Stimulated activated CD4-positive, alpha-beta T cell treated with anti-CD3 and anti-CD28 coated beads, Interleukin-1b, Interleukin-23, amount 100 ng/mL, for 1 hour (primary cell): Measurements from ENCODE around the gene BMP15.

Experiments used
- DNase-seq, 2 donors: peaks; one replicate each; pipeline ENCODE4 v3.0.0-alpha.2; 2020; ENCODE audit warnings: low read depth in 2 of 2

The BMP15 gene

GRCh38 chrX:50910685-50911176, at the start of gene BMP15:
Gene BMP15 (plus strand): TSS chrX:50910735. CDS start chrX:50910784, 49 bp downstream.
- DNase-seq = no peak

DNA sequence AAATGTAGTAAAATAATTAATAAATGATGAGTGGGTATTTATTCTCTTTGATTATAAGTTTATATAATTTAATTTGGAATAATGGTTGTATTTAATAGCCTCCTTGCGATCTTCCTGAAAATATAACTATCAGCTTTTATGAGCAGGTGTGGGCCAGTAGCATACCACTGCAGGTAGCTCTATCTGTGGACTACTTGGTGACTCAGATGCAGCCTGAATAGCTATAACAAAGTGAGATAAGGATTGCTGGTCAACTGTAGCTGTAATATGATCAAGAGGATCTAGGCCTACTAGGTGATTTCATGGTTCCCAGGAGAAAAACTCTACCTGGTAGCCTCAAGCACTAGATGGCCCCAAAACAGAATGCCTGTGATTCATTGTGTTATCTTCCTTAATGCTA, 47.1 kb upstream of the BMP15 start:
- no peak for DNase-seq

DNA sequence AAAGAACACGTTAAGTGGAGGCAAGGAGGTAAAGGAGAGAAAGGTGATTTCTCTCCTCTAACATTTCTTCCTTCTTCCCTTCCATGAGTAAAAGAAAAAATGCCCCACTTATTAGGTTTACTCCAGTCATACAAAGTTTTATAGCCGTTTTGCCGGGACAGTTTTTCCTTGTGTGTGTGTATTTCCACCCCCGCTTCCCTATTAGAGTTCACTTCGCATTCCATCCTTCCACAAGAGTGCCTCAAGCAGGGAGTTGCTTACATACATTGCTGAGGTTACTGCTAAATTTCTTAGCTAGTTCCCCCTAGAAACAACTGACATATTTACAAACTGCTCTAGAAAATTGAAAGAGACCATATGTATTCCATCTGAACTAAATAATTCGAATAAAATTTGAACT, 45.2 kb upstream of the BMP15 start:
- DNase-seq = no peak

DNA sequence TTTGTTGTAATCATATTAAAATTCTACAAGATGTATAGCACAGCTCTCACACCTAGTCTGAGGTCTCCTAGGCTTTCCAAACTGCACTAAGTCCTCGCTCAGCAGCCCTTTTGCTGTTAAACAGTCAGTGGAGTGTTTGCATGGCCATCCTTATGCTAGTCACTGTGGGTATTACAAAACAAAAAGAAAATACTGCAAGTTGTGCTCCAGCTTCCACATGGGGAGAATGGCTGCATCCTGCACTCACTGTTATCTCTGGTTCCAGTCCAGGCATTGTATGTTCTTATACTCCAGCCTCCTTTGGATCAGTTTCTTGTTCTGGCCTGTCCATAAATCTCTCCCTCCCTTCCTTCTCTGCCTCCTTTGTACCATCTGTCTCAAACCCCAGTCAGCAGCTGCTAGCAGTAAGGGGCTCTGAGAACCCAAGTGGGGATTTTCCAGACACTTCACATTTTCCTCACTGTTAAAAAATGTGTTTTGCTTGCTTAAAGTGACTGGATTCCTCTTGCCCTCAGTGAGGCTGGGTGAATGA, 38.5 kb upstream of the BMP15 start:
- no peak for DNase-seq

DNA sequence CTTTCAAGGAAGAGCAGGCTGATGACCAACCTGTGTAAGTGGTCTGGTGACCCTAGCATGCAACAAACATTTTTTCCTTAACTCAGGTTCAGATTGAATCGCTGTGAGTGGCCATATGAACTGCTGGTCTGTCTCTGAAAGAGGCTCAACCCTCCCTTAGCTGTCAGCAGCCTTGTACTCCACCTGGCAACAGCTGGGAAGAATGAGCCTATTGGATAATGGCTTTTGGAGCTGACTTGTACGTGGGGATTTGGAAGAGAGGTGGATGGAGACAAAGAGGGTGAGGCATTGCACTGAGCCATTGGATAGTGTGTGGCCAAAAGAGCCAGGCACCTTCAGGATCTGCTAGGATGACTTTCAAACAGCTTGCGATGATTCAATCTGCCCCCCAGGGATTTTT, 35.7 kb upstream of the BMP15 start:
- DNase-seq = no peak

GRCh38 chrX:50876551-50876950, 34.0 kb upstream of the BMP15 start:
- no peak for DNase-seq

GRCh38 chrX:50877310-50877709, 33.2 kb upstream of the BMP15 start:
- no peak for DNase-seq

- DNase-seq = no peak
These were observed 29.5 kb upstream of the BMP15 start for GRCh38 chrX:50881028-50881427.

- DNase-seq = no peak
These were observed 21.7 kb upstream of the BMP15 start for GRCh38 chrX:50888884-50889283.

GRCh38 chrX:50889582-50889981, 21.0 kb upstream of the BMP15 start:
- no peak for DNase-seq

- no peak for DNase-seq
These were observed 17.5 kb upstream of the BMP15 start for GRCh38 chrX:50893047-50893446.

GRCh38 chrX:50893466-50893865, 17.1 kb upstream of the BMP15 start:
- no peak for DNase-seq

GRCh38 chrX:50905334-50905733, 5.2 kb upstream of the BMP15 start:
- no peak for DNase-seq

- no peak for DNase-seq
These were observed 3.0 kb downstream of the BMP15 start for GRCh38 chrX:50913520-50913919.

- DNase-seq = no peak
These were observed 9.6 kb downstream of the BMP15 start for GRCh38 chrX:50920132-50920531.

GRCh38 chrX:50927127-50927526, 16.6 kb downstream of the BMP15 start:
- no peak for DNase-seq

- DNase-seq = no peak
These were observed 31.1 kb downstream of the BMP15 start for GRCh38 chrX:50941638-50942037.

DNA sequence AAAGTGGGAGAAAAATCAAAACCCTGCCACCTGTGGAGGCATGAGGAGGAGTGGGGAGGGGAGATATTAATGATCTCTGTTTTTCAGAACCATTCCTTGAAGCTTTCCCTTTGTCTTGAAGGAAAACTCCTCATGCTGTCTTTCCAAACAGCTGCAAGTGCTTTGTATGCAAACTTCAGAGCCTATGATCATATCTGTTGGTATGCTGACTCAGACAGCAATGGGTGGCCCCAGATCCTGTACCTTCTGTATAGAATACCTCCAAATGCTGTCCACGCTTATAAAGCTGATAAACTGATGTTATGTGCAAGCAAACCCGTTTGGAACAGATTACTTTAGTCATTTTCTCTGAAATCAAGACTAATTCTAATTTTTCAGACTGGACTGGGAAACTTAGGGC, 31.9 kb downstream of the BMP15 start:
- DNase-seq = no peak

DNA sequence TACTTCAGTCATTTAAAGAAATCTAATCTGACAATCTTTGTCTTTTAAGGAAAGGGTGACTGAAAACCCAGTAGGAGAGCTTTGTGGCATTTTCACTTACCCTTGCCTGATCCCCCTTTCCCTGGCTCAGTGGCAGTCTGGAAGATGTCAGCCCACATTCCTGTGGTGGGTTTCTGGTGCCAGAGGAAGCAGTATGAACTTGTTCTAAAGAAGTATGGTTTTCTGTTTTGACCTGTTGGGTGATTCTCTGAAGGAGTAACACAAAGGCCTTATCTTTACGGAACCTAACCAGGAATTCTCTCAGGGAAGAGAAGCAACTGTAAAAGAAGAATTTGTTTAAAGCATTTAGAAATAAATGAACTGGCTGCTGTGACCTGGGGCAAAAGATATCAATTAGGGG, 41.9 kb downstream of the BMP15 start:
- no peak for DNase-seq

- DNase-seq = no peak
These were observed 43.3 kb downstream of the BMP15 start for GRCh38 chrX:50953832-50954231.

- no peak for DNase-seq
These were observed 51.6 kb downstream of the BMP15 start for GRCh38 chrX:50962156-50962555.

DNA sequence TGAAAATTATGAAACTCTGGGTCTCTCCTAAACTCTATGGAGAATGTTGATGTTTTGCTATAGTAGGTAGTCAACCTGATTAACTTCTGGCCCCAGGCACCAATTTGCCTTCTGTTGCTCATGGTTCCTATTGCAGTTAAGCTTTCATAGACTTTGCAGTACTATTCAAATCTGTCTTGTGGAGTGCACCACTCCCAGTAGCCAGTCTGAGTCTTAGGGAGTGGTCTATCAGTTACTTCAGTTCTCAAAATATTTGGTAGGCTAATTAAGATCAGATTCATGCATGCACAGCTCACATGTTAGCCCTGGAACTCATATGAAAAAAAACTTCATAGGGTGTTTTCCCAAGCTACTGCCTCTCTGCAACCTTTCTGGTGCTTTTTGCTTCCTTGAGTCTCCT, 53.3 kb downstream of the BMP15 start:
- DNase-seq = no peak
